Body of pancreas (tissue), 4 donors: ENCODE data around the gene DAPK1.

Experiments
- CTCF ChIP-seq, 7 experiments: fragments of 450-650 bp in 4 of 7; fragments of 200-600 bp in 3 of 7; sonication (generic) in 3 of 7; IDR thresholded peaks; one replicate each; pipeline ENCODE4 v1.5.1; 2016 to 2019; ENCODE audit warnings: antibody characterized with exemption in 7 of 7
- POLR2A ChIP-seq, 3 donors: fragments of 450-650 bp; IDR thresholded peaks; one replicate each; pipeline ENCODE4 v1.6.1; 2016; ENCODE audit warnings: antibody characterized with exemption in 3 of 3, mild to moderate bottlenecking in 2 of 3

- no peak for TF ChIP-seq CTCF (IDR thresholded peaks at IDR 0.05)
- TF ChIP-seq POLR2A (IDR thresholded peaks at IDR 0.05) = no peak
Observed at GRCh38 chr9:87554976-87555375, 57.3 kb downstream of the DAPK1 start.
